Pancreas (tissue), 10 donors: ENCODE data around the gene PRPH. TPM values are rescaled to one million over a fixed set of nuclear protein-coding genes. Genes with fewer than 3 reads are reported as not detected.

ENCODE experiments used
- ATAC-seq, 4 donors: fragments of 200-7000 bp; cut with Tn5 transposase; one replicate each; pipeline versions ENCODE4 v1.8.0 to v1.9.1; 2020; ENCODE audit warnings: mild to moderate bottlenecking in 4 of 4, moderate library complexity in 4 of 4
- DNase-seq, 6 donors: peaks; one replicate each; pipeline ENCODE4 v3.0.0-alpha.2; 2020
- FAIRE-seq: peaks from 2 replicates; lab custom pipeline; 2012; peaks lifted over from hg19 to GRCh38; lab: Jason Lieb, UNC
- H3K27ac ChIP-seq, 4 donors: fragments of 200-600 bp; sonication (generic); 1 replicate in 3 of 4; 2 replicates in 1 of 4; pipeline versions ENCODE4 v1.5.0 to v1.8.0; 2020
- H3K27me3 ChIP-seq, 4 donors: fragments of 200-600 bp; one replicate each; pipeline ENCODE4 v1.8.0; 2021
- H3K36me3 ChIP-seq, 3 donors: fragments of 200-600 bp; sonication (generic) in 1 of 3; one replicate each; pipeline versions ENCODE4 v1.5.0 to v1.8.0; 2020 to 2021
- H3K4me1 ChIP-seq, 3 donors: fragments of 200-600 bp; one replicate each; pipeline ENCODE4 v1.8.0; 2021
- H3K4me3 ChIP-seq, 4 donors: fragments of 200-600 bp; sonication (generic) in 2 of 4; one replicate each; pipeline versions ENCODE4 v1.5.0 to v1.8.0; 2020 to 2021
- H3K9me3 ChIP-seq, 4 donors: fragments of 200-600 bp; one replicate each; pipeline ENCODE4 v1.8.0; 2021
- CTCF ChIP-seq, 4 donors: fragments of 200-600 bp; sonication (generic) in 3 of 4; IDR thresholded peaks; one replicate each; pipeline versions ENCODE4 v1.5.0 to v1.8.0; 2021; ENCODE audit warnings: antibody characterized with exemption in 4 of 4
- WGBS, 2 donors: extraction: QIAGEN DNeasy Blood & Tissue Kit; methylation state at CpG; one replicate each; pipeline ENCODE4 v1.1.7; 2013; 5-methylcytosine and 5-hydroxymethylcytosine counted together
- intact Hi-C, 3 donors: fragments of 100-400 bp; cut with DNase I; formaldehyde crosslinking; loops; one replicate each; pipeline versions ENCODE4 v1.11.1 to v1.14.2; 2022
- polyA plus RNA-seq, 2 donors: library from polyadenylated mRNA; stranded (reverse); fragments of 200-250 nt; gene quantifications; one replicate each; pipeline ENCODE4 v1.2.3, GENCODE V29; 2013
- total RNA-seq, 6 donors: library from RNA; stranded (reverse); fragmentation: NEBNext Ultra II Directional in 4 of 6; extraction: Animal tissue kit (Norgen Biotek cat#: 25700) in 4 of 6; gene quantifications; one replicate each; pipeline versions ENCODE4 v1.2.1 to v1.2.4, GENCODE V29; 2021 to 2023
- donor health status: healthy with polysubstance abuse.
- donor health status: DM: no; HTN: no; CAD: no; lungs with moderate emphysema.
- donor health status: DM: no; HTN: no; CAD: no.
- donor health status: control.
- donor health status: control.
- donor health status: Bipolar disorder and iron deficiency.
- donor health status: DM: yes; HTN: yes; CAD: no.
- donor health status: DM: no; HTN: no; CAD: no.
- donor health status: DM: no; HTN: no; CAD: no.
- donor health status: DM: yes; HTN: yes; CAD: no.

Gene PRPH
- total and polyA plus RNA-seq, 8 donors: 0.44 to 18.7 (median 1.1) TPM

- no peaks in the 10 kb centered on the region for H3K9me3 ChIP-seq
- DNase-seq (peak in 3 of 6 donors; percentile 35 to 75 (median 53)), ATAC-seq (peak in 2 of 4 donors; percentile 37 to 38), FAIRE-seq (no peak)
- H3K4me3 ChIP-seq: no peak overlapping the region
- H3K36me3 ChIP-seq: no peaks in the 10 kb centered on the region
- TF ChIP-seq CTCF (IDR thresholded peaks at IDR 0.05): no peak
- peaks cover 0 to 15% (median 0%) of the 10 kb centered on the region in 4 donors for H3K27me3 ChIP-seq
- 53% methylated on average over 13 to 18 of the region's 18 CpGs for WGBS, 2 donors
- intact Hi-C loops: no loop called here
- H3K27ac ChIP-seq: no peak overlapping the region
- H3K4me1 ChIP-seq: peaks cover 7 to 10% (median 7%) of the 10 kb centered on the region in 3 donors
These were observed 1.6 kb upstream of the PRPH start for GRCh38 chr12:49293056-49293956.

DNA sequence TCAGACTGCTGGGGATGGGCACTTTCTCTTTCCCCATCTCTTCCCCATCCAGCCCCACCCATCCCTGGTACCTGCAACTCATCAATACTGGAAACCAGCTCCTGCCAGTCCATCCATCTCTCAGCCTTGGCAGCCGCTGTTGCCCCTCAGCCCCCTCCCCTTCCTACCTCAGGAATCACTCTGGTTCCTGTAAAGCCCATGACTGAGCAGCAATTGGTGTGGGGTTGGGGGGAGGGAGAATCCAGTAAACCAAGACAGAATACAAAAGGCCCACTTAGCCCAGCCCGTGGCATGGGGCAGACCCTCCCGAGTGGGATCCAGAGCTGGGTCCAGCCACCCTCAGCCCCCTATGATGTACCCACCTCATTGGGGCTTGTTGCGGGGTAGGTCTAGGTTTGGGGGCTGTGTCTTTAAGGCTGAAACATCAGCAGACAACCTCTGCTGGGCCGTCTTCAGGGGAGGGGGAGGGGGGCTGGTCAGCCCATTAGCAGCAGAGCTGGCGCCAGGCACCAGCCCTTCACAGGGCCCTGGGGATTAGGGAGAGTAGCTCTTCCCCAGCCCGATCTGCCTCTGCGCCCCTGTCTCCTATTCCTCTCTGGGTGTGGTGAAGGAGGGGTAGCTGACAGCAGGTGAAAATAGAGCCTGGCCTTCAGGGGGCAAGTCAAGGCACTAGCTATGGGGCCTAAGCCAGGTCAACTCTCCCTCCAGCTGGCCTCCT is 702 bp upstream of the PRPH start:
- TF ChIP-seq CTCF (IDR thresholded peaks at IDR 0.05): no peak
- intact Hi-C loops: no loop called here

DNA sequence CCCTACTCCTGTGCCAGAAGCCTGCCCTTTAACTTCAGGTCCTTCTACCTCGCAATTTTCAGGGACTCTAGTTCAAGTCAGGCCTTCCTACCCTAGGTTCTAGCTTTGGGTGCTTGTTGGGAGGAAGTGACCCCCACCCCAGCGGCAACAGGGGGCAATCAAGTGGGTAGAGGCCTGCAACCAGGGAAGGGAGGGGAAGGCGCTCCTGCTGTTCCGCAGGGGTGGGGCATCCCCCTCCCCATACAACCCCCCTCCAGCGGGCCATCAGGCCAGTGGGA is 204 bp upstream of the PRPH start:
- Histone ChIP-seq H3K27me3 (peaks cover 0 to 15% (median 0%) of the 10 kb centered on the region in 4 donors), H3K4me1 (peaks cover 7 to 10% (median 7%) of the 10 kb centered on the region in 3 donors), H3K4me3 (no peak overlapping the region), H3K36me3 (no peaks in the 10 kb centered on the region), H3K27ac (no peak overlapping the region), H3K9me3 (no peaks in the 10 kb centered on the region)
- ATAC-seq: no peak
- FAIRE-seq: no peak
- intact Hi-C loops: no loop called here
- TF ChIP-seq CTCF (IDR thresholded peaks at IDR 0.05): no peak
- 71 to 80% methylated on average over 5 of the region's 5 CpGs for WGBS, 2 donors
- DNase-seq: no peak

More for the DNA sequence above, 702 bp upstream of the PRPH start:
- Histone ChIP-seq H3K27me3 (peaks cover 0 to 15% (median 0%) of the 10 kb centered on the region in 4 donors), H3K36me3 (no peaks in the 10 kb centered on the region), H3K27ac (no peak overlapping the region), H3K9me3 (no peaks in the 10 kb centered on the region), H3K4me3 (no peak overlapping the region), H3K4me1 (peaks cover 7 to 10% (median 7%) of the 10 kb centered on the region in 3 donors)
- ATAC-seq (no peak), FAIRE-seq (no peak), DNase-seq (peak in 2 of 6 donors; percentile 42 to 46)
- WGBS, 2 donors: 78 to 89% methylated on average over 8 of the region's 8 CpGs

- peak overlapping the region in 2 of 4 donors; percentile 27 to 30 for H3K4me3 ChIP-seq
- 17 to 19% methylated on average over 46 to 54 of the region's 54 CpGs for WGBS, 2 donors
- no peak for FAIRE-seq
- peak; percentile 70 to 81 (median 75) for TF ChIP-seq CTCF (IDR thresholded peaks at IDR 0.05)
- no peak overlapping the region for H3K27ac ChIP-seq
- H3K9me3 ChIP-seq: no peaks in the 10 kb centered on the region
- peaks cover 7 to 10% (median 7%) of the 10 kb centered on the region in 3 donors for H3K4me1 ChIP-seq
- H3K27me3 ChIP-seq: peaks cover 0 to 15% (median 0%) of the 10 kb centered on the region in 4 donors
- intact Hi-C loops: no loop called here
- no peaks in the 10 kb centered on the region for H3K36me3 ChIP-seq
- peak; percentile 80 to 86 (median 83) for ATAC-seq
- DNase-seq: peak in 5 of 6 donors; percentile 42 to 87 (median 73)
These were observed 1.3 kb downstream of the PRPH start for GRCh38 chr12:49296034-49296835.
